Loucy (cell line): Measurements from ENCODE around the gene KRT77.
"Not testable (repeated sequence)": the region's sequence is repeated elsewhere in the genome, so short reads cannot be mapped to it uniquely, and the experiment has no call there.

Experiments
- CTCF ChIP-seq: fragments of 200-600 bp; sonication (generic); conservative IDR thresholded peaks from 2 replicates; pipeline ENCODE4 v1.5.1; 2014; ENCODE audit warnings: mild to moderate bottlenecking, antibody characterized with exemption, low read length
- EZH2phosphoT487 ChIP-seq: fragments of 200-600 bp; IDR thresholded peaks from 2 replicates; pipeline ENCODE4 v1.6.1; 2018; ENCODE audit warnings: antibody characterized with exemption, mild to moderate bottlenecking, moderate library complexity, borderline replicate concordance

- not testable (repeated sequence) for TF ChIP-seq CTCF, EZH2phosphoT487
Observed at GRCh38 chr12:52712122-52712521, 8.8 kb upstream of the KRT77 start.
